GM12878 (cell line): ENCODE data around the gene SKP2. TPM values are rescaled to one million over a fixed set of nuclear protein-coding genes. Genes with fewer than 3 reads are reported as not detected.

ENCODE experiments used
- ATAC-seq: fragments of 200-7000 bp; cut with Tn5 transposase; 3 replicates; pipeline ENCODE4 v1.9.1; 2020; ENCODE audit warnings: mild to moderate bottlenecking, moderate library complexity
- BruUV-seq: library from RNA; stranded (reverse); fragments of 400-500 nt; replicated peaks from 2 replicates; lab custom pipeline; 2021; lab: Mats Ljungman, UMichigan
- CTCF ChIA-PET: fragments of 300-600 bp; sonication (Branson Sonifier 250); formaldehyde crosslinking; extraction: SDS; loops from one replicate; lab custom pipeline; 2021; ENCODE audit warnings: inconsistent platforms; lab: Yijun Ruan, JAX
- POLR2A ChIA-PET: fragments of 350-600 bp; formaldehyde crosslinking; extraction: SDS; loops from one replicate; lab custom pipeline; 2021; ENCODE audit warnings: inconsistent platforms; lab: Charles Lee
- RAD21 ChIA-PET: fragments of 300-600 bp; sonication (Branson Sonifier 250); formaldehyde crosslinking; loops from one replicate; lab custom pipeline; 2023; ENCODE audit warnings: antibody characterized with exemption; ENCODE audit not compliant: unreplicated experiment; lab: Charles Lee
- SMC1A ChIA-PET: fragments of 300-600 bp; sonication (Branson Sonifier 250); formaldehyde crosslinking; loops from one replicate; lab custom pipeline; 2023; ENCODE audit not compliant: unreplicated experiment, uncharacterized antibody; lab: Charles Lee
- DNase-seq: peaks from one replicate; pipeline ENCODE4 v3.0.0-alpha.2; 2011; ENCODE audit warnings: low read depth, low spot score
- FAIRE-seq: peaks from 3 replicates; lab custom pipeline; 2011; peaks lifted over from hg19 to GRCh38; lab: Jason Lieb, UNC
- H2AFZ ChIP-seq: 2 replicates; pipeline ENCODE4 v1.6.0; 2011; ENCODE audit warnings: low read depth, low read length, control low read depth; ENCODE audit not compliant: control insufficient read depth
- H3K27ac ChIP-seq: 2 replicates; pipeline ENCODE4 v1.5.1; 2011; ENCODE audit warnings: control low read depth; ENCODE audit not compliant: control insufficient read depth, insufficient read depth
- H3K27me3 ChIP-seq, 2 experiments: replicated peaks in 1 of 2; 2 replicates each; pipeline versions ENCODE4 v1.6.0 to v1.6.1; 2011; ENCODE audit warnings: low read length in 1 of 2; ENCODE audit not compliant: control insufficient read depth in 2 of 2, insufficient read depth in 2 of 2
- H3K36me3 ChIP-seq, 2 experiments: 2 replicates each; pipeline ENCODE4 v1.5.1; 2011; ENCODE audit warnings: low read length in 1 of 2; ENCODE audit not compliant: control insufficient read depth in 2 of 2, insufficient read depth in 2 of 2
- H3K4me1 ChIP-seq: 2 replicates; pipeline ENCODE4 v1.6.1; 2011; ENCODE audit warnings: mild to moderate bottlenecking, low read length, moderate library complexity, mixed read lengths; ENCODE audit not compliant: control insufficient read depth, insufficient read depth
- H3K4me2 ChIP-seq: 2 replicates; pipeline ENCODE4 v1.6.0; 2011; ENCODE audit warnings: control low read depth; ENCODE audit not compliant: control insufficient read depth, insufficient read depth
- H3K4me3 ChIP-seq: fragments of 200-600 bp; sonication (generic); 2 replicates; pipeline ENCODE4 v1.5.1; 2016
- H3K79me2 ChIP-seq: 2 replicates; pipeline ENCODE4 v1.6.0; 2011; ENCODE audit warnings: low read length; ENCODE audit not compliant: control insufficient read depth, insufficient read depth
- H3K9ac ChIP-seq: 2 replicates; pipeline ENCODE4 v1.8.0; 2011; ENCODE audit warnings: low read length, control low read depth, mixed read lengths; ENCODE audit not compliant: control insufficient read depth, insufficient read depth
- H3K9me3 ChIP-seq: replicated peaks from 3 replicates; pipeline ENCODE4 v1.5.1; 2011; ENCODE audit warnings: mild to moderate bottlenecking, low read length; ENCODE audit not compliant: control insufficient read depth, insufficient read depth
- H4K20me1 ChIP-seq: 2 replicates; pipeline ENCODE4 v1.6.0; 2011; ENCODE audit not compliant: control insufficient read depth, insufficient read depth
- BACH1 ChIP-seq: fragments of 450-650 bp; IDR thresholded peaks from 2 replicates; pipeline ENCODE4 v1.6.1; 2017; ENCODE audit warnings: mild to moderate bottlenecking, borderline replicate concordance
- MYB ChIP-seq: fragments of 150-350 bp; IDR thresholded peaks from 2 replicates; pipeline ENCODE4 v1.6.1; 2014; ENCODE audit warnings: mild to moderate bottlenecking, low read depth, low read length, borderline replicate concordance
- PML ChIP-seq: IDR thresholded peaks from 2 replicates; pipeline ENCODE4 v1.6.1; 2012; ENCODE audit warnings: low read length, inconsistent platforms
- RAD21 ChIP-seq: IDR thresholded peaks from 2 replicates; pipeline ENCODE4 v1.6.1; 2011; ENCODE audit warnings: mild to moderate bottlenecking, low read depth, low read length, moderate library complexity; ENCODE audit not compliant: insufficient read depth
- ZNF622 ChIP-seq: fragments of 450-650 bp; IDR thresholded peaks from 2 replicates; pipeline ENCODE4 v1.6.1; 2017; ENCODE audit warnings: mild to moderate bottlenecking, inconsistent platforms
- WGBS: methylation state at CpG from one replicate; pipeline ENCODE4 v1.1.6; 2016; ENCODE audit warnings: low lambda C conversion rate; ENCODE audit not compliant: insufficient replicate concordance, insufficient coverage; ENCODE audit errors: missing lambda C conversion rate; 5-methylcytosine and 5-hydroxymethylcytosine counted together
- in situ Hi-C: fragments of 300-500 bp; cut with MboI; formaldehyde crosslinking; loops from 9 replicates; pipeline ENCODE4 v1.14.3; 2018; ENCODE audit warnings: mixed read lengths
- intact Hi-C: fragments of 100-400 bp; cut with micrococcal nuclease; formaldehyde crosslinking; loops from one replicate; pipeline ENCODE4 v1.14.2; 2022; ENCODE audit not compliant: unreplicated experiment
- polyA plus RNA-seq, 11 experiments: library from polyadenylated mRNA; depleted of rRNA in 4 of 11; unstranded in 6 of 11; stranded (reverse) in 5 of 11; fragments of >200 nt; fragmentation: Nextera tagmentation in 4 of 11; fragmentation: Illumina TruSeq in 1 of 11; extraction: Ambion mirVana in 4 of 11; extraction: Trizol in 1 of 11; gene quantifications; 1 replicate in 1 of 11; 2 replicates in 10 of 11; pipeline versions ENCODE4 v1.2.1 to v1.2.3, GENCODE V29; 2011 to 2016; ENCODE audit warnings: inconsistent platforms in 2 of 11, missing spikeins in 2 of 11, low read depth in 1 of 11
- total RNA-seq, 4 experiments: library from RNA; depleted of rRNA in 3 of 4; stranded (reverse); fragments of >200 nt in 3 of 4; fragmentation: Illumina TruSeq in 1 of 4; extraction: Trizol in 1 of 4; gene quantifications; 2 replicates each; pipeline versions ENCODE4 v1.2.1 to v1.2.3, GENCODE V29; 2013 to 2021
- TF ChIP-seq, protein P1 (sequence below): fragments of 450-650 bp; IDR thresholded peaks from 2 replicates; pipeline ENCODE4 v1.6.1; 2017; ENCODE audit warnings: mild to moderate bottlenecking, moderate library complexity
- TF ChIP-seq, protein P2 (sequence below): fragments of 450-650 bp; IDR thresholded peaks from 2 replicates; pipeline ENCODE4 v1.6.1; 2017; ENCODE audit warnings: low read depth, mild to moderate bottlenecking, moderate library complexity
- TF ChIP-seq, protein P3 (sequence below): fragments of 450-650 bp; IDR thresholded peaks from 2 replicates; pipeline ENCODE4 v1.6.1; 2017; ENCODE audit warnings: mild to moderate bottlenecking

The SKP2 gene
- total and polyA plus RNA-seq, 10 of the 15 experiments (the other 5 are each of a cell fraction or from before 2014, with no cell fraction given): 13.9 to 50.8 (median 36.9) TPM

DNA sequence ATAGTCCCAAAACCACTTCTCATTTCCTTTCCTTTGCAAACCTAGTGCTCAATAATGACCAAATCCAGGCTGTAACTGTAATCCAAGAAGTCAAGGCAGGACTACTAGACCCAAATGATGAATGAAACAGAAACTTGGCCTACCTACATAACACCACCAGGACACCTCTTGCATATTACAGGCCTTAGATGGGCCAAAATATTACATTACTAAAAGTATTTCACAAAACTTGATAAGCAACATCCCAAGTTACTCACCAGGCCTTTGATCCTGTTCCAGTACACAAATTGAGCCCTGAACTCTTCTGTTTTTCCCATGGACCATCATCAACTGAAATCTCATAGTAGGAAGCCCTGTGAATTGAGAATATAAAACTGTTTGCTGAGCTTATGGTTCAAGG is 55.0 kb downstream of the SKP2 start:
- H3K79me2 ChIP-seq: no peaks in the 10 kb centered on the region
- in situ Hi-C loops: no loop called here
- TF ChIP-seq, protein P1, sequence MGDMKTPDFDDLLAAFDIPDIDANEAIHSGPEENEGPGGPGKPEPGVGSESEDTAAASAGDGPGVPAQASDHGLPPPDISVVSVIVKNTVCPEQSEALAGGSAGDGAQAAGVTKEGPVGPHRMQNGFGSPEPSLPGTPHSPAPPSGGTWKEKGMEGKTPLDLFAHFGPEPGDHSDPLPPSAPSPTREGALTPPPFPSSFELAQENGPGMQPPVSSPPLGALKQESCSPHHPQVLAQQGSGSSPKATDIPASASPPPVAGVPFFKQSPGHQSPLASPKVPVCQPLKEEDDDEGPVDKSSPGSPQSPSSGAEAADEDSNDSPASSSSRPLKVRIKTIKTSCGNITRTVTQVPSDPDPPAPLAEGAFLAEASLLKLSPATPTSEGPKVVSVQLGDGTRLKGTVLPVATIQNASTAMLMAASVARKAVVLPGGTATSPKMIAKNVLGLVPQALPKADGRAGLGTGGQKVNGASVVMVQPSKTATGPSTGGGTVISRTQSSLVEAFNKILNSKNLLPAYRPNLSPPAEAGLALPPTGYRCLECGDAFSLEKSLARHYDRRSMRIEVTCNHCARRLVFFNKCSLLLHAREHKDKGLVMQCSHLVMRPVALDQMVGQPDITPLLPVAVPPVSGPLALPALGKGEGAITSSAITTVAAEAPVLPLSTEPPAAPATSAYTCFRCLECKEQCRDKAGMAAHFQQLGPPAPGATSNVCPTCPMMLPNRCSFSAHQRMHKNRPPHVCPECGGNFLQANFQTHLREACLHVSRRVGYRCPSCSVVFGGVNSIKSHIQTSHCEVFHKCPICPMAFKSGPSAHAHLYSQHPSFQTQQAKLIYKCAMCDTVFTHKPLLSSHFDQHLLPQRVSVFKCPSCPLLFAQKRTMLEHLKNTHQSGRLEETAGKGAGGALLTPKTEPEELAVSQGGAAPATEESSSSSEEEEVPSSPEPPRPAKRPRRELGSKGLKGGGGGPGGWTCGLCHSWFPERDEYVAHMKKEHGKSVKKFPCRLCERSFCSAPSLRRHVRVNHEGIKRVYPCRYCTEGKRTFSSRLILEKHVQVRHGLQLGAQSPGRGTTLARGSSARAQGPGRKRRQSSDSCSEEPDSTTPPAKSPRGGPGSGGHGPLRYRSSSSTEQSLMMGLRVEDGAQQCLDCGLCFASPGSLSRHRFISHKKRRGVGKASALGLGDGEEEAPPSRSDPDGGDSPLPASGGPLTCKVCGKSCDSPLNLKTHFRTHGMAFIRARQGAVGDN: no peak
- ChIA-PET POLR2A (no interaction called here), RAD21 (no interaction called here), SMC1A (interaction anchor here (1.1 to 2.2 kb wide), 5 partner anchors 10 to 128 kb away, joined by 3 to 7 read pairs (median 5); no protein-coding TSS in a partner anchor), CTCF (interaction anchor here (1.0 to 1.1 kb wide), 3 partner anchors 30 to 99 kb away, joined by 3 to 5 read pairs (median 3); no protein-coding TSS in a partner anchor)
- H2AFZ ChIP-seq: no peak overlapping the region
- no peaks in the 10 kb centered on the region for H3K36me3 ChIP-seq
- H4K20me1 ChIP-seq: no peaks in the 10 kb centered on the region
- no peak overlapping the region for H3K4me3 ChIP-seq
- no peaks in the 10 kb centered on the region for H3K4me1 ChIP-seq
- H3K9ac ChIP-seq: no peak overlapping the region
- no peak for ATAC-seq
- no TSS peak for BruUV-seq
- no peaks in the 10 kb centered on the region for H3K9me3 ChIP-seq
- H3K4me2 ChIP-seq: no peak overlapping the region
- no peak for DNase-seq
- no peaks in the 10 kb centered on the region for H3K27me3 ChIP-seq
- no peak overlapping the region for H3K27ac ChIP-seq
- intact Hi-C loops: no loop called here
- no peak for FAIRE-seq

DNA sequence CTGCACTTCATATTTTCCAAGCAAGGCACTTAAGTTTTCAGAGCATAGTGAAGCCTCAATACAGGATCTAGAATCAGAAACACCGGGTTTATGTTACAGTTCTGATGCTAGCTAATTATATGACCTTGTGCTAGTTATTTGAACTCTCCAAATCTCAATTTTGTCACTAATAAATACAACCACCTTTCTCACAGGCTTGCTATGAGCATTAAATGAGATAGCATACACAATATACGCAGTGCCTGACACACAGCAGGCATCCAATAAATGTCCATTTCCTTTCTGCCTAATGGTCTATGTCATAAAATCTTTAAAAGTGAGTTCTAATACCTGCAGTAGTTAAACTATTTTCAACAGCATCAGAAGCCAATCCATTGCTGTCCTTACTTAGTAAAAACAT is 56.9 kb downstream of the SKP2 start:
- H3K4me1 ChIP-seq: no peaks in the 10 kb centered on the region
- H3K9me3 ChIP-seq: no peaks in the 10 kb centered on the region
- FAIRE-seq (peak; percentile 83), ATAC-seq (no peak), DNase-seq (no peak)
- no peak overlapping the region for H2AFZ ChIP-seq
- ChIA-PET RAD21 (no interaction called here), POLR2A (no interaction called here), SMC1A (interaction anchor here (2.2 kb wide), 1 partner anchor 8 kb away, joined by 7 read pairs; no protein-coding TSS in a partner anchor), CTCF (no interaction called here)
- no peak overlapping the region for H3K4me3 ChIP-seq
- no peaks in the 10 kb centered on the region for H4K20me1 ChIP-seq
- intact Hi-C loops (no loop called here), in situ Hi-C loops (no loop called here)
- H3K27ac ChIP-seq: no peak overlapping the region
- no peak overlapping the region for H3K9ac ChIP-seq
- no peaks in the 10 kb centered on the region for H3K36me3 ChIP-seq
- no TSS peak for BruUV-seq
- WGBS: 92% methylated on average over 2 of the region's 2 CpGs
- no peak overlapping the region for H3K4me2 ChIP-seq
- no peaks in the 10 kb centered on the region for H3K79me2 ChIP-seq
- no peaks in the 10 kb centered on the region for H3K27me3 ChIP-seq
- TF ChIP-seq RAD21 (no peak), MYB (no peak), ZNF622 (no peak), BACH1 (no peak), PML (no peak)
- TF ChIP-seq, protein P2, sequence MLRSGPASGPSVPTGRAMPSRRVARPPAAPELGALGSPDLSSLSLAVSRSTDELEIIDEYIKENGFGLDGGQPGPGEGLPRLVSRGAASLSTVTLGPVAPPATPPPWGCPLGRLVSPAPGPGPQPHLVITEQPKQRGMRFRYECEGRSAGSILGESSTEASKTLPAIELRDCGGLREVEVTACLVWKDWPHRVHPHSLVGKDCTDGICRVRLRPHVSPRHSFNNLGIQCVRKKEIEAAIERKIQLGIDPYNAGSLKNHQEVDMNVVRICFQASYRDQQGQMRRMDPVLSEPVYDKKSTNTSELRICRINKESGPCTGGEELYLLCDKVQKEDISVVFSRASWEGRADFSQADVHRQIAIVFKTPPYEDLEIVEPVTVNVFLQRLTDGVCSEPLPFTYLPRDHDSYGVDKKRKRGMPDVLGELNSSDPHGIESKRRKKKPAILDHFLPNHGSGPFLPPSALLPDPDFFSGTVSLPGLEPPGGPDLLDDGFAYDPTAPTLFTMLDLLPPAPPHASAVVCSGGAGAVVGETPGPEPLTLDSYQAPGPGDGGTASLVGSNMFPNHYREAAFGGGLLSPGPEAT: no peak
- TF ChIP-seq, protein P3, sequence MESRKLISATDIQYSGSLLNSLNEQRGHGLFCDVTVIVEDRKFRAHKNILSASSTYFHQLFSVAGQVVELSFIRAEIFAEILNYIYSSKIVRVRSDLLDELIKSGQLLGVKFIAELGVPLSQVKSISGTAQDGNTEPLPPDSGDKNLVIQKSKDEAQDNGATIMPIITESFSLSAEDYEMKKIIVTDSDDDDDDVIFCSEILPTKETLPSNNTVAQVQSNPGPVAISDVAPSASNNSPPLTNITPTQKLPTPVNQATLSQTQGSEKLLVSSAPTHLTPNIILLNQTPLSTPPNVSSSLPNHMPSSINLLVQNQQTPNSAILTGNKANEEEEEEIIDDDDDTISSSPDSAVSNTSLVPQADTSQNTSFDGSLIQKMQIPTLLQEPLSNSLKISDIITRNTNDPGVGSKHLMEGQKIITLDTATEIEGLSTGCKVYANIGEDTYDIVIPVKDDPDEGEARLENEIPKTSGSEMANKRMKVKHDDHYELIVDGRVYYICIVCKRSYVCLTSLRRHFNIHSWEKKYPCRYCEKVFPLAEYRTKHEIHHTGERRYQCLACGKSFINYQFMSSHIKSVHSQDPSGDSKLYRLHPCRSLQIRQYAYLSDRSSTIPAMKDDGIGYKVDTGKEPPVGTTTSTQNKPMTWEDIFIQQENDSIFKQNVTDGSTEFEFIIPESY: no peak
